NB4 (cell line): Measurements from ENCODE around the gene MYCBPAP.

ENCODE experiments used
- CTCF ChIP-seq: IDR thresholded peaks from one replicate; pipeline ENCODE4 v1.5.1; 2012; ENCODE audit warnings: low read depth, low read length
- POLR2A ChIP-seq: IDR thresholded peaks from 2 replicates; pipeline ENCODE4 v1.6.1; 2011; ENCODE audit warnings: mild to moderate bottlenecking; ENCODE audit not compliant: insufficient read length; ENCODE audit errors: extremely low read depth

GRCh38 chr17:50536683-50537646, 28.7 kb downstream of the MYCBPAP start:
- no peak for TF ChIP-seq CTCF
- TF ChIP-seq POLR2A = no peak
